Hepatocyte (in vitro differentiated cells): Measurements from ENCODE around the gene PCDHGC3. TPM values are rescaled to one million over a fixed set of nuclear protein-coding genes. Genes with fewer than 3 reads are reported as not detected.

Experiments used
- DNase-seq: peaks from one replicate; pipeline ENCODE4 v3.0.0-alpha.2; 2016; ENCODE audit warnings: low spot score
- H2AFZ ChIP-seq: fragments of 200-600 bp; sonication (generic); 2 replicates; pipeline ENCODE4 v1.6.0; 2016; ENCODE audit warnings: antibody characterized with exemption, mild to moderate bottlenecking
- H3K27ac ChIP-seq: fragments of 200-600 bp; sonication (generic); 2 replicates; pipeline ENCODE4 v1.5.1; 2016; ENCODE audit warnings: mild to moderate bottlenecking
- H3K27me3 ChIP-seq: fragments of 200-600 bp; sonication (generic); 2 replicates; pipeline ENCODE4 v1.6.1; 2016
- H3K36me3 ChIP-seq: fragments of 200-600 bp; sonication (generic); replicated peaks from 2 replicates; pipeline ENCODE4 v1.5.1; 2016; ENCODE audit warnings: low read depth; ENCODE audit not compliant: insufficient read depth
- H3K4me1 ChIP-seq: fragments of 200-600 bp; sonication (generic); 2 replicates; pipeline ENCODE4 v1.5.1; 2016; ENCODE audit warnings: mild to moderate bottlenecking, moderate library complexity; ENCODE audit not compliant: insufficient read depth
- H3K4me2 ChIP-seq: fragments of 200-600 bp; sonication (generic); 2 replicates; pipeline ENCODE4 v1.6.0; 2016
- H3K4me3 ChIP-seq: fragments of 200-600 bp; sonication (generic); 2 replicates; pipeline ENCODE4 v1.5.1; 2016; ENCODE audit warnings: mild to moderate bottlenecking
- H3K79me2 ChIP-seq: fragments of 200-600 bp; sonication (generic); 2 replicates; pipeline ENCODE4 v1.6.0; 2017; ENCODE audit warnings: mild to moderate bottlenecking
- H3K9me2 ChIP-seq: fragments of 200-600 bp; sonication (generic); replicated peaks from 2 replicates; pipeline ENCODE4 v1.6.0; 2017; ENCODE audit warnings: mild to moderate bottlenecking; ENCODE audit not compliant: insufficient read depth
- H3K9me3 ChIP-seq: fragments of 200-600 bp; sonication (generic); 2 replicates; pipeline ENCODE4 v1.5.1; 2016; ENCODE audit warnings: low read depth, mild to moderate bottlenecking
- H4K20me1 ChIP-seq: fragments of 200-600 bp; sonication (generic); 2 replicates; pipeline ENCODE4 v1.6.0; 2016; ENCODE audit warnings: mild to moderate bottlenecking; ENCODE audit not compliant: insufficient read depth, poor library complexity, severe bottlenecking
- EZH2 ChIP-seq: fragments of 200-600 bp; sonication (generic); IDR thresholded peaks from 2 replicates; pipeline ENCODE4 v1.6.1; 2016; ENCODE audit warnings: antibody characterized with exemption, mild to moderate bottlenecking, borderline replicate concordance
- EZH2phosphoT487 ChIP-seq: fragments of 200-600 bp; sonication (generic); IDR thresholded peaks from one replicate; pipeline ENCODE4 v1.6.1; 2018; ENCODE audit warnings: antibody characterized with exemption, mild to moderate bottlenecking, low read depth, moderate library complexity; ENCODE audit not compliant: unreplicated experiment, severe bottlenecking
- WGBS: methylation state at CpG from one replicate; pipeline ENCODE4 v1.1.6; 2016; ENCODE audit warnings: low lambda C conversion rate; ENCODE audit errors: missing lambda C conversion rate; 5-methylcytosine and 5-hydroxymethylcytosine counted together
- polyA plus RNA-seq: library from polyadenylated mRNA; unstranded; fragments of >200 nt; fragmentation: Nextera tagmentation; extraction: Ambion mirVana; gene quantifications from 2 replicates; pipeline ENCODE4 v1.2.1, GENCODE V29; 2016
- total RNA-seq: library from RNA; depleted of rRNA; stranded (reverse); fragments of >200 nt; gene quantifications from 2 replicates; pipeline ENCODE4 v1.2.3, GENCODE V29; 2014
- TF ChIP-seq, protein P1 (sequence below): fragments of 200-600 bp; sonication (generic); IDR thresholded peaks from 2 replicates; pipeline ENCODE4 v1.5.1; 2016; ENCODE audit warnings: antibody characterized with exemption, mild to moderate bottlenecking; ENCODE audit not compliant: poor library complexity

Gene PCDHGC3
- total and polyA plus RNA-seq, 2 experiments from 2014 or later = 18.9 to 40.8 TPM

DNA sequence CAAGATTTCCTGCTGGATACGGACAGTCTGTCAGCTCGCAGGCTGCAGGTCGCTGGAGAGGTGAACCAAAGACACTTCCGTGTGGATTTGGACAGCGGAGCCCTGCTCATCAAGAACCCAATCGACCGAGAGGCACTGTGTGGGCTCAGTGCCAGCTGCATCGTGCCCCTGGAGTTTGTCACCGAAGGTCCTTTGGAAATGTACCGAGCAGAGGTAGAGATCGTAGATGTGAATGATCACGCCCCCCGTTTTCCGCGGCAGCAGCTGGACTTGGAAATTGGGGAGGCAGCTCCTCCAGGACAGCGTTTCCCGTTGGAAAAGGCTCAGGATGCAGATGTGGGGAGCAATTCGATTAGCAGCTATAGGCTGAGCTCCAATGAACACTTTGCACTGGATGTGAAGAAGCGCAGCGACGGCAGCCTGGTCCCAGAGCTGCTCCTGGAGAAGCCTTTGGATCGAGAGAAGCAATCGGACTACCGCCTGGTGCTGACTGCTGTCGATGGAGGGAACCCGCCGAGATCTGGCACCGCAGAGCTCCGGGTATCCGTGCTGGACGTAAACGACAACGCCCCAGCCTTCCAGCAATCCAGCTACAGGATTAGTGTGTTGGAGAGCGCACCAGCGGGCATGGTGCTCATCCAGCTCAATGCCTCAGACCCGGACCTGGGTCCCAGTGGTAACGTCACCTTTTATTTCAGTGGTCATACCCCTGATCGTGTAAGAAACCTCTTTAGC, 9.7 kb downstream of the PCDHGC3 start:
- 46% methylated on average over 38 of the region's 38 CpGs for WGBS
- TF ChIP-seq EZH2phosphoT487 (no peak), EZH2 (peak; percentile 4)
- TF ChIP-seq, protein P1, sequence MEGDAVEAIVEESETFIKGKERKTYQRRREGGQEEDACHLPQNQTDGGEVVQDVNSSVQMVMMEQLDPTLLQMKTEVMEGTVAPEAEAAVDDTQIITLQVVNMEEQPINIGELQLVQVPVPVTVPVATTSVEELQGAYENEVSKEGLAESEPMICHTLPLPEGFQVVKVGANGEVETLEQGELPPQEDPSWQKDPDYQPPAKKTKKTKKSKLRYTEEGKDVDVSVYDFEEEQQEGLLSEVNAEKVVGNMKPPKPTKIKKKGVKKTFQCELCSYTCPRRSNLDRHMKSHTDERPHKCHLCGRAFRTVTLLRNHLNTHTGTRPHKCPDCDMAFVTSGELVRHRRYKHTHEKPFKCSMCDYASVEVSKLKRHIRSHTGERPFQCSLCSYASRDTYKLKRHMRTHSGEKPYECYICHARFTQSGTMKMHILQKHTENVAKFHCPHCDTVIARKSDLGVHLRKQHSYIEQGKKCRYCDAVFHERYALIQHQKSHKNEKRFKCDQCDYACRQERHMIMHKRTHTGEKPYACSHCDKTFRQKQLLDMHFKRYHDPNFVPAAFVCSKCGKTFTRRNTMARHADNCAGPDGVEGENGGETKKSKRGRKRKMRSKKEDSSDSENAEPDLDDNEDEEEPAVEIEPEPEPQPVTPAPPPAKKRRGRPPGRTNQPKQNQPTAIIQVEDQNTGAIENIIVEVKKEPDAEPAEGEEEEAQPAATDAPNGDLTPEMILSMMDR = no peak
- Histone ChIP-seq H3K4me3 (peak overlapping the region; percentile 30), H2AFZ (no peak overlapping the region), H3K79me2 (peaks cover 19% of the 10 kb centered on the region), H3K9me2 (no peaks in the 10 kb centered on the region), H4K20me1 (no peaks in the 10 kb centered on the region), H3K4me2 (peak overlapping the region; percentile 90), H3K27me3 (peaks cover 9% of the 10 kb centered on the region), H3K27ac (no peak overlapping the region), H3K9me3 (no peaks in the 10 kb centered on the region), H3K36me3 (no peaks in the 10 kb centered on the region), H3K4me1 (no peaks in the 10 kb centered on the region)
- DNase-seq = no peak

DNA sequence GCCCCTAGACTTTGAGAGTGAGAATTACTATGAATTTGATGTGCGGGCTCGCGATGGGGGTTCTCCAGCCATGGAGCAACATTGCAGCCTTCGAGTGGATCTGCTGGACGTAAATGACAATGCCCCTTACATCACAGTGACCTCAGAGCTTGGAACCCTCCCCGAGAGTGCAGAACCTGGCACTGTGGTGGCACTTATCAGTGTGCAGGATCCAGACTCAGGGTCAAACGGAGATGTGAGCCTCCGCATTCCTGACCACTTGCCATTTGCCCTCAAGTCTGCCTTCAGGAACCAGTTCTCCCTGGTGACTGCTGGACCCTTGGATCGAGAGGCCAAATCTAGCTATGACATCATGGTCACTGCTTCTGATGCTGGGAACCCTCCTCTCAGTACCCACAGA, 10.3 kb downstream of the PCDHGC3 start:
- Histone ChIP-seq H2AFZ (no peak overlapping the region), H3K27ac (no peak overlapping the region), H3K4me2 (no peak overlapping the region), H3K9me2 (no peaks in the 10 kb centered on the region), H3K9me3 (no peaks in the 10 kb centered on the region), H4K20me1 (no peaks in the 10 kb centered on the region), H3K4me3 (no peak overlapping the region), H3K79me2 (peaks cover 15% of the 10 kb centered on the region), H3K36me3 (no peaks in the 10 kb centered on the region), H3K4me1 (no peaks in the 10 kb centered on the region), H3K27me3 (peaks cover 15% of the 10 kb centered on the region)
- TF ChIP-seq, protein P1 = no peak
- TF ChIP-seq EZH2phosphoT487 (no peak), EZH2 (no peak)
- 98% methylated on average over 9 of the region's 9 CpGs for WGBS
- DNase-seq = no peak

DNA sequence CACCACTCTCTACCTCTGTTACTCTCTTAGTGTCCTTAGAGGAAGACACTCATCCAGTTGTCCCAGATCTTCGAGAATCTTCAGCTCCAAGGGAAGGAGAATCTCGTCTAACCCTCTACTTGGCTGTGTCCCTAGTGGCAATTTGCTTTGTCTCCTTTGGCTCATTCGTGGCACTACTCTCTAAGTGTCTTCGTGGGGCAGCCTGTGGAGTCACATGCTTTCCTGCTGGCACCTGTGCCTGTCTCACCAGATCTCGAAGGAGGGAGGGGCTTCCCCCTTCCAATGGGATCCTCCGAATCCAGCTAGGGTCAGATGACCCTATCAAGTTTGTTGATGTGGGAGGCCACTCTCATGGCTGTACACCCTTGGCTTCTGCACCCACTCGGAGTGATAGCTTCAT, 11.4 kb downstream of the PCDHGC3 start:
- no peaks in the 10 kb centered on the region for H3K4me1 ChIP-seq
- H3K79me2 ChIP-seq = peaks cover 10% of the 10 kb centered on the region
- H3K9me2 ChIP-seq = no peaks in the 10 kb centered on the region
- peaks cover 25% of the 10 kb centered on the region for H3K27me3 ChIP-seq
- H3K36me3 ChIP-seq = no peaks in the 10 kb centered on the region
- no peaks in the 10 kb centered on the region for H3K9me3 ChIP-seq
- no peak overlapping the region for H3K4me3 ChIP-seq
- H4K20me1 ChIP-seq = no peaks in the 10 kb centered on the region
- H3K27ac ChIP-seq = no peak overlapping the region
- TF ChIP-seq EZH2phosphoT487 (no peak), EZH2 (no peak)
- TF ChIP-seq, protein P1 = no peak
- no peak overlapping the region for H3K4me2 ChIP-seq
- no peak overlapping the region for H2AFZ ChIP-seq
- DNase-seq = no peak
- 99% methylated on average over 7 of the region's 7 CpGs for WGBS
